SK-N-SH (cell line): ENCODE measurements around the gene FAM162A.

Source experiments
- CHD2 ChIP-seq: fragments of 150-350 bp; IDR thresholded peaks from 2 replicates; pipeline ENCODE4 v1.6.1; 2018; ENCODE audit warnings: low read length; ENCODE audit not compliant: partially characterized antibody
- CTCF ChIP-seq: fragments of 200-600 bp; sonication (generic); IDR thresholded peaks from 2 replicates; pipeline ENCODE4 v1.6.1; 2017; ENCODE audit warnings: antibody characterized with exemption, mild to moderate bottlenecking, moderate library complexity
- EZH2phosphoT487 ChIP-seq: fragments of 200-600 bp; sonication (generic); IDR thresholded peaks from 2 replicates; pipeline ENCODE4 v1.6.1; 2017; ENCODE audit warnings: low read depth, mixed run types, mild to moderate bottlenecking, antibody characterized with exemption, moderate library complexity, borderline replicate concordance
- MAX ChIP-seq: IDR thresholded peaks from 2 replicates; pipeline ENCODE4 v1.4.0; 2012; ENCODE audit warnings: low read depth
- RAD21 ChIP-seq: IDR thresholded peaks from 2 replicates; pipeline ENCODE4 v1.6.1; 2012; ENCODE audit warnings: mild to moderate bottlenecking, low read length
- TCF12 ChIP-seq: IDR thresholded peaks from 2 replicates; pipeline ENCODE4 v1.4.0; 2012
- USF2 ChIP-seq: fragments of 150-350 bp; IDR thresholded peaks from 2 replicates; pipeline ENCODE4 v1.6.1; 2017; ENCODE audit warnings: antibody characterized with exemption, low read length, low read depth, borderline replicate concordance

- TF ChIP-seq CHD2 (no peak), TCF12 (no peak), EZH2phosphoT487 (no peak), MAX (no peak), USF2 (no peak), RAD21 (no peak), CTCF (no peak)
Observed at GRCh38 chr3:122362026-122362425, 22.0 kb upstream of the FAM162A start.
